Adipocyte (in vitro differentiated cells): ENCODE measurements around the gene TMEM120B.
"Not testable (repeated sequence)": the region's sequence is repeated elsewhere in the genome, so short reads cannot be mapped to it uniquely, and the experiment has no call there.

Experiments
- DNase-seq: peaks from one replicate; pipeline ENCODE4 v3.0.0-alpha.2; 2015; ENCODE audit warnings: low read depth
- H3K27me3 ChIP-seq: replicated peaks from 2 replicates; pipeline ENCODE4 v1.7.0; 2013; ENCODE audit warnings: mild to moderate bottlenecking, low read length, moderate library complexity; ENCODE audit not compliant: control insufficient read depth, insufficient read depth
- H3K36me3 ChIP-seq: 2 replicates; pipeline ENCODE4 v1.7.0; 2013; ENCODE audit warnings: low read length, mild to moderate bottlenecking, moderate library complexity; ENCODE audit not compliant: control insufficient read depth, insufficient read depth, severe bottlenecking
- H3K4me1 ChIP-seq: 2 replicates; pipeline ENCODE4 v1.7.0; 2013; ENCODE audit warnings: mild to moderate bottlenecking, low read length, moderate library complexity; ENCODE audit not compliant: control insufficient read depth, insufficient read depth
- H3K4me3 ChIP-seq: 2 replicates; pipeline ENCODE4 v1.7.0; 2013; ENCODE audit warnings: mild to moderate bottlenecking, low read length, moderate library complexity
- H3K9ac ChIP-seq: 2 replicates; pipeline ENCODE4 v1.7.0; 2013; ENCODE audit warnings: mild to moderate bottlenecking, low read length, moderate library complexity
- H3K9me3 ChIP-seq: 2 replicates; pipeline ENCODE4 v1.7.0; 2013; ENCODE audit warnings: mild to moderate bottlenecking, low read length, moderate library complexity; ENCODE audit not compliant: control insufficient read depth

Gene TMEM120B

DNA sequence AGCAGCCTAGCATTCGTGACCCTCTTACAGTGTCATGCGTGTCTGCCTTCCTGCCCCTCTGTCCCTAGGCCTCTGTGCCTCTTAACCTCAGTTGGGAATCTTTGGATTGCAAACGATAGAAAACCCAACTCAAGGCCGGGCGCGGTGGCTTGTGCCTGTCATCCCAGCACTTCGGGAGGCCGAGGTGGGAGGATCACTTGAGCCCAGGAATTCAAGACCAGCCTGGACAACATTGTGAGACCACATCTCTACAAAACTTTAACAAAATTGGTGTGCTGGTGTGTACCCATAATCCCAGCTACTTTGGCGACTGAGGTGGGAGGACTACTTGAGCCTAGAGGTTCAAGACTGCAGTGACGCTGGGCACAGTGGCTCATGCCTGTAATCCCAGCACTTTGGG lies 36.7 kb downstream of the TMEM120B start:
- H3K4me1 ChIP-seq, result peaks cover 13% of the 10 kb centered on the region
- no peaks in the 10 kb centered on the region for H3K9me3 ChIP-seq
- H3K4me3 ChIP-seq, result no peak overlapping the region
- no peaks in the 10 kb centered on the region for H3K27me3 ChIP-seq
- no peaks in the 10 kb centered on the region for H3K36me3 ChIP-seq
- DNase-seq, result no peak
- no peak overlapping the region for H3K9ac ChIP-seq

DNA sequence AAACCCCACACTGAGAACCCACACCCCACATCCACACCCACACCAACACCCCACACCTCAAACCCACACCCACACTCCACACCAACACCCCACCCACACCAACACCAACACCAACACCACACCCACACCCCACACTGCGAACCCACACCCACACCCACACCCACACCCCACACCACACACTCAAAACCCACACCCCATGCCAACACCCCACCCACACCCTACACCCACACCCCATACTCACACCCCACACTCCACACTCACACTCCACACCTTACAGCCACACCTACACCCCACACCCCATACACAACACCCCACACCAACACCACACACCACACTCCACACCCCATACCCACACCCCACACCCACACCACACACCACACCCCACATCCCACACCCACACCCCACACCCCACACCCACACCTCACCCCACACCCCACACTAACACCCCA lies 38.0 kb downstream of the TMEM120B start:
- Histone ChIP-seq H3K9ac (no peak overlapping the region), H3K4me1 (peaks cover 13% of the 10 kb centered on the region), H3K9me3 (no peaks in the 10 kb centered on the region), H3K27me3 (no peaks in the 10 kb centered on the region), H3K4me3 (no peak overlapping the region), H3K36me3 (no peaks in the 10 kb centered on the region)
- DNase-seq, result no peak

DNA sequence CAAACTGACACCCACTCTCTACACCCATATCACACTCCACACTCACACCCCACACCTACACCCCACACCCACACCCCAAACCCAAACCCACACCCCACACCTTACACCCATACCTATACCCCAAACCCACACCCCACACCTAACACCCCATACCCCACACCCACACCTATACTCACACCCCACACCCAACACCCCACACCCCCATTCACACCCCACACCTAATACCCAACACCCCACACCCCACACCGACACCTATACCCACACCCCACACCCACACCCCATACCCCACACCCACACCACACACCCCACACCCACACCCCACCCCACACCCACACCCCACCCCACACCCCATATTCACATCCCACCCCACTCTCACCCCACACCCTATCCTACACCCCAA lies 38.5 kb downstream of the TMEM120B start:
- H3K4me3 ChIP-seq, result no peak overlapping the region
- DNase-seq, result no peak
- H3K9ac ChIP-seq, result no peak overlapping the region
- H3K9me3 ChIP-seq, result no peaks in the 10 kb centered on the region
- no peaks in the 10 kb centered on the region for H3K36me3 ChIP-seq
- no peaks in the 10 kb centered on the region for H3K27me3 ChIP-seq
- H3K4me1 ChIP-seq, result peaks cover 13% of the 10 kb centered on the region

DNA sequence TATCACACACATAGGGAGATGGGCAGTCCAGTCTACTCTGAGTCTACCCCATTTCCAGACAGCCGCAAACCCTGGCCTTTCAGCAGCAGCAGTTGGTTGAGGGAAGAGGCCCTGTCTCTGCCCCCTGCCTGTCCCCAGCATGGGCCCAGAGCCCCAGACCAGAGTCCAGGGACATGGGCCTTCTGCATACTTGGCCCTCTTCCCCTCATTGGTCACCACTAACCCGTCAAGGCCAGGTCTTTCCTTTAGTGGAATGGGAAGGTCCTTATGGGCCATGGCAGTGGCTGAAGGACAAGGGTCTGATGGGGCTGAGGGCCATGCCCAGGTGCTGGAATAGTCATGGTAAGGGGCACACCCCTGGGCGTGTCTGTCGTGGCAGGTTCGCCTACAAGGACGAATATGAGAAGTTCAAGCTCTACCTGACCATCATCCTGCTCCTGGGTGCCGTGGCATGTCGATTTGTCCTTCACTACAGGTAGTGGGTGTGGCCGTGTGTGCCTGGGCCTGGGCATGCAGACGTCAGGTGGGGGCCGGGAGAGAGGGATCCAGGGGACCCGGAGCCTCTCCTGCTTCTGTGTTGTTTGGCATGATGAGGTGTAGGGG lies 39.3 kb downstream of the TMEM120B start:
- no peaks in the 10 kb centered on the region for H3K27me3 ChIP-seq
- H3K9ac ChIP-seq, result no peak overlapping the region
- no peaks in the 10 kb centered on the region for H3K9me3 ChIP-seq
- no peaks in the 10 kb centered on the region for H3K36me3 ChIP-seq
- H3K4me3 ChIP-seq, result no peak overlapping the region
- H3K4me1 ChIP-seq, result peaks cover 13% of the 10 kb centered on the region
- no peak for DNase-seq

DNA sequence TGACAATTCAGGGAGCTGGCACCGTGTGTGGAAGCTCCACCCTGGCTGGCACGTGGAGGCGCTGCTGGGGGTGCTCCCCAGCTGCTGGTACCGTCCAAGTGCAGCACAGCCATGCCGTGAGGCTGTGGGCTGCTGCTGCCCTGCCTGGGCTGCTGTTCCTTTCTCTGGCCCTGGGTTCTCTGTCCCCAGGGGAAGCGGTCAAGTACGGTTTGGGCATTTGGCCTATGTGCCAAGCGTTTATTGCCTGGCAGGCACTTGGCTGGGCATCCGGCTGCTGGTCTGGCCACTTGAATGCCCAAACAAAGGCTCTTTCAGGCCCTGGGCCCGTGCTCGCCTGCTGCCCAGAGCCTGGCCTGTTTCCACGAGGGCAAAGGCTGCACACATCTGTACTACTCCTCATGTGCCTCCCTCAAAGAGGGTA lies 41.3 kb downstream of the TMEM120B start:
- no peak for DNase-seq
- Histone ChIP-seq H3K4me1 (peaks cover 7% of the 10 kb centered on the region), H3K9me3 (no peaks in the 10 kb centered on the region), H3K9ac (no peak overlapping the region), H3K4me3 (no peak overlapping the region), H3K36me3 (no peaks in the 10 kb centered on the region), H3K27me3 (no peaks in the 10 kb centered on the region)

DNA sequence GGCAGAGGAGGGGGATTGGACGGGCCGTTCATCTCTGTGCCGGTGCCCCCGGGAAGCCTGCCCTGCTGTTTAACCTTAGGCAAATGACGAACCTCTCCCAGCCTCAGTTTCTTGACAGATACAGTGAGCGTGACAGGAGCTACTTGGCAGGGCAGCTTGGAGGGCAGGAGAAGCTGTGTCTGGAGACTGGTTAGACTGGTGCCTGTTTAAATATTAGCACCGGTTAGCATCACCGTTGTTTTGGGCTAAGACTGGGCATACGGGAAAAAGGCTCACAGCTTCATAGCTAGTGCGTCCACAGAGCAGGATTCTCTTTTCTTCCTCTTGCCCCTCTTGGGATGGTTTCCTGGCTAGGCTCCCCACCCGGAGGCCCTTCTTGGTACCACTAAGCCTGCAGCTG lies 42.3 kb downstream of the TMEM120B start:
- Histone ChIP-seq H3K9me3 (no peaks in the 10 kb centered on the region), H3K4me1 (peaks cover 3% of the 10 kb centered on the region), H3K36me3 (no peaks in the 10 kb centered on the region), H3K9ac (no peak overlapping the region), H3K27me3 (no peaks in the 10 kb centered on the region), H3K4me3 (no peak overlapping the region)
- no peak for DNase-seq

DNA sequence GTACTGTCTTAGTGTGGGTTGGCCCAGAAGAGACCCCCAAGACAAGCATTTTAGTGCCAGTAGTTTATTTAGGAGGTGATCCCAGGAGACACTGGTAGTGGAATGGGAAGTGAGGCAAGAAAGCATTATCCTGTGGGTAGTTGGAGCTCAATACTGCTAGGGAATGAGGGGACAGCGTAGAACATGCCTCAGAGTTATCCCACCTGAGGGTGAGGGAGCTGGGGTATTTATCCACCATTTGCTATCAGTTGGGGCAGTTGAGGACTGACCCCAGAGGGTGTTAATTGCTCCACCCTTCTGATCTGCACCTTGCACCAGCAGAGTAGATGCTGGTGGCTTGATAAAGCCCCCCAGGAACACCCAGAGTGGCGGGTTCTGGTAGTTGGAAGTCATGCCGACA lies 43.0 kb downstream of the TMEM120B start:
- no peak overlapping the region for H3K4me3 ChIP-seq
- peaks cover 3% of the 10 kb centered on the region for H3K4me1 ChIP-seq
- H3K36me3 ChIP-seq, result no peaks in the 10 kb centered on the region
- no peak for DNase-seq
- H3K9ac ChIP-seq, result no peak overlapping the region
- no peaks in the 10 kb centered on the region for H3K9me3 ChIP-seq
- no peaks in the 10 kb centered on the region for H3K27me3 ChIP-seq

DNA sequence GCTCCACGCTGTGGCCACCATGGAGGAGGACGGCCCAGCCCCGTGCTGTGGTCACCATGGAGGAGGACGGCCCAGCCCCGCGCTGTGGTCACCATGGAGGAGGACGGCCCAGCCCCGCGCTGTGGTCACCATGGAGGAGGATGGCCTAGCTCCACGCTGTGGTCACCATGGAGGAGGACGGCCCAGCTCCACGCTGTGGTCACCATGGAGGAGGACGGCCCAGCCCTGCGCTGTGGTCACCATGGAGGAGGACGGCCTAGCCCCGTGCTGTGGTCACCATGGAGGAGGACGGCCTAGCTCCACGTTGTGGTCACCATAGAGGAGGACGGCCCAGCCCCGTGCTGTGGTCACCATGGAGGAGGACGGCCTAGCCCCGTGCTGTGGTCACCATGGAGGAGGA lies 46.0 kb downstream of the TMEM120B start:
- not testable (repeated sequence) for H3K9me3 ChIP-seq, H3K4me3 ChIP-seq, DNase-seq, H3K36me3 ChIP-seq, H3K9ac ChIP-seq, H3K27me3 ChIP-seq, H3K4me1 ChIP-seq

DNA sequence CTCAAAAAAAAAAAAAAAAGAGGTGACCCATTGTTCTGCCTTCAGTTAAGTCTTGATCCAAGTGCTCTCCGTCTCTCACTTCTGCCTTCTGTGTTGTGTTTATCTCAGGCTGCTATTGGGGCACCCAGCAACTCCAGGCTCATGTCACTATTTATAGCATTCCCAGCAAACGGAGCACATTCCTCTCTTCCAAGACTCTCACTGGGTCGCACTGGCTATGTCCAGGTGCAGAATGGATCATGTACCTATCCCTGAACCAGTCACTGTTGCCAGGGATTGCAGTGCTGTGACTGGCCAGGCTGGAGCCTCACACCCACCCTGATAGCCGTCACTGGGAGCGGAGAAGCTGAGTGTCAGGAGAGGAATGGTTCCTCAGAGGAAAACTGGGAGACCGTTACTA lies 49.7 kb downstream of the TMEM120B start:
- Histone ChIP-seq H3K9ac (no peak overlapping the region), H3K4me1 (peaks cover 20% of the 10 kb centered on the region), H3K36me3 (no peaks in the 10 kb centered on the region), H3K9me3 (no peaks in the 10 kb centered on the region), H3K27me3 (no peaks in the 10 kb centered on the region), H3K4me3 (no peak overlapping the region)
- DNase-seq, result no peak

DNA sequence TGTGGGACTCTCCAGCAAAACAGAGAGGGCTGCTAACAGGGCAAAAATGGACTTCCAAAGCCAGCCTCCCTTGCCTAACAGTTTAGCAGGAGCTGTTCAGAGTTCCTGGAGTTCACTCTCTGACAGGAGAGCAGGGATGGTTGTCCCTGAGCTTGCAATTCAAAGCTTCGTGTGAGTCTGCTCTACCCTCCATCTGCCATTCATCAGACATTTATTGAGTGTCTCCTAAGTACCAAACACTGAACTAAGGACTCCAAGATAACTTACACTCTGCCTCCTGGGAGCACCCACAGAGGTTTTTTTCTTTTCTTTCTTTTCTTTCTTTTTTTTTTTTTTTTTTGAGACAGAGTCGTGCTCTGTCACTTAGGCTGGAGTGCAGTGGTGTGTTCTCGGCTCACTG lies 52.3 kb downstream of the TMEM120B start:
- DNase-seq, result no peak
- Histone ChIP-seq H3K4me3 (no peak overlapping the region), H3K4me1 (peaks cover 33% of the 10 kb centered on the region), H3K27me3 (no peaks in the 10 kb centered on the region), H3K36me3 (no peaks in the 10 kb centered on the region), H3K9me3 (no peaks in the 10 kb centered on the region), H3K9ac (no peak overlapping the region)

DNA sequence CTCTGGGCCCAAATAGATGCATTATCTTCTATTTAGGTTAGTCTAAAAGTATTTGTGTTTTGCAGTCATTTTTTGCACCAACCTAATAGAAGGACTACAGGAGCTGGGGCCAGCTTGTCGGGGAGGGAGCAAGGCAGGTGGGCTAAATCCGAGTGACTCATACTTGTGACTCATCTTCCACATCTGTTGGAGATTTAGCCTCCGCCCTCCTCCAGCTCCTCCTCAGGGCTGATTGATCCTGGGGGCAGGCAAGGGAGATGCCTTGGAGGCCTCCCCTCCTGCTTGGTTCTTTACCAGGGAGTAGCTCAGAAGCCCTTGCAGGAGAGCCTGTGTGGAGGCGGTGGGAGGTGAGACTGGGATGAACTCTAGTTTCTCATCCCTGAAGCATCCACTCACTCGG lies 53.0 kb downstream of the TMEM120B start:
- H3K36me3 ChIP-seq, result no peaks in the 10 kb centered on the region
- DNase-seq, result peak; percentile 83
- no peaks in the 10 kb centered on the region for H3K27me3 ChIP-seq
- no peaks in the 10 kb centered on the region for H3K9me3 ChIP-seq
- no peak overlapping the region for H3K9ac ChIP-seq
- no peak overlapping the region for H3K4me3 ChIP-seq
- peaks cover 33% of the 10 kb centered on the region for H3K4me1 ChIP-seq
